NCI-H2107 treated with DMSO at 0.1 percent for 48 hours (cell line): ENCODE data around the gene DNAH5.
"Not testable (repeated sequence)": the region's sequence is repeated elsewhere in the genome, so short reads cannot be mapped to it uniquely, and the experiment has no call there.

ENCODE experiments used
- DNase-seq: peaks from one replicate; lab custom pipeline; 2025; ENCODE audit not compliant: unreplicated experiment; lab: John Stamatoyannopoulos, UW

Gene DNAH5

GRCh38 chr5:13833440-13833839, 111.0 kb downstream of the DNAH5 start:
- no peak for DNase-seq

- no peak for DNase-seq
Measured at GRCh38 chr5:13831351-13831750, 113.1 kb downstream of the DNAH5 start.

DNA sequence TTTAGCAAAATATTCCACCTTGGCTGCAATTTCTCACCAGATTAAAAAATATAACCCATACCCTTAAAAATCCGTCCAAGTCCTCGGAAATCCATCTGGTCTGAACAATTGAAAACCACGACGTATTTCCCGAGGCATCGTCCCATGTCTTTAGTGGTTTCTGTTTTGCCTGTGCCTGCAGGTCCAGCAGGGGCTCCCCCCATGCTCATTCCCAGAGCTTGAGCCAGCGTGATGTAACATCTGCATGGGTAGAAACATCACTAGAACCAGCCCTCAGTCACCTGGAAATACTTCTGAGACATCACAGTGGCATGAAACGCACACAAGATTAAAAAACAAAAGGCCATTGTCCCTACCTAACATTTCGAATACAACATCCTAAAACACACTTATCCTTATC, 114.0 kb downstream of the DNAH5 start:
- DNase-seq, result no peak

- DNase-seq, result no peak
Measured at GRCh38 chr5:13821366-13821765, 123.1 kb downstream of the DNAH5 start.

DNA sequence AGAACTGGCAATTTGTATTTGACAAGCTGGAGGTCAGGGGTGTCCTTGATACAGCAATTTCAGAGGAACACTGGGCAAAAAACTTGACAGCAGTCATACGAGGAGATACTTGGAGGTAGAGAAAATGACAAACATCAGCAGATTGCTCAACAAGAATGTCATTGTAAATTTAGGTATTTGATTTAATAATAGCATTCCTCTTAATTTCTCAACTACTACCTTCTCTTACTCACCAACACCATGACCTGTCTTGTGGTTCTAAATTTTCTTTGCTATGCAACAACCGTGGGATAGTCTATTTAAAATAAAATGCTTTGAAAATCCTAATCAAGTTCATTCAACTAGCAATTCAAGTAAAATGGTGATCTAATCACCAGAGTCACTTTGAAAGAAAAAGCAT, 128.4 kb downstream of the DNAH5 start:
- no peak for DNase-seq

GRCh38 chr5:13814301-13814700, 130.2 kb downstream of the DNAH5 start:
- DNase-seq, result no peak

GRCh38 chr5:13809921-13810320, 134.6 kb downstream of the DNAH5 start:
- DNase-seq, result no peak

- DNase-seq, result no peak
Measured at GRCh38 chr5:13804336-13804735, 140.2 kb downstream of the DNAH5 start.

DNA sequence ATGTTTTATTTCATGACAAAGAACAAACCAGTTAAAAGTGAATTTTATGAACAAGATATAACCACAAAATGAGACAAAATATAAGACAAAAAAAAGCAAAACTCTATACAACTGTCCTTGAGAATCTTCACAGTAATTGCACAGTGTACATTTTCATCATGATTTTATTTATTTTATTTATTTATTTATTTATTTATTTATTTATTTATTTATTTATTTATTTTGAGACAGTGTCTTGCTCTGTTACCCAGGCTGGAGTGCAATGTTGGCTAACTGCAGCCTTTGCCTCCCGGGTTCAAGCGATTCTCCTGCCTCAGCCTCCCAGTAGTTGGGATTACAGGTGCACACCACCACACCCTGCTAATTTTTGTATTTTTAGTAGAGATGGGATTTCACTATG, 145.9 kb downstream of the DNAH5 start:
- DNase-seq, result not testable (repeated sequence)

DNA sequence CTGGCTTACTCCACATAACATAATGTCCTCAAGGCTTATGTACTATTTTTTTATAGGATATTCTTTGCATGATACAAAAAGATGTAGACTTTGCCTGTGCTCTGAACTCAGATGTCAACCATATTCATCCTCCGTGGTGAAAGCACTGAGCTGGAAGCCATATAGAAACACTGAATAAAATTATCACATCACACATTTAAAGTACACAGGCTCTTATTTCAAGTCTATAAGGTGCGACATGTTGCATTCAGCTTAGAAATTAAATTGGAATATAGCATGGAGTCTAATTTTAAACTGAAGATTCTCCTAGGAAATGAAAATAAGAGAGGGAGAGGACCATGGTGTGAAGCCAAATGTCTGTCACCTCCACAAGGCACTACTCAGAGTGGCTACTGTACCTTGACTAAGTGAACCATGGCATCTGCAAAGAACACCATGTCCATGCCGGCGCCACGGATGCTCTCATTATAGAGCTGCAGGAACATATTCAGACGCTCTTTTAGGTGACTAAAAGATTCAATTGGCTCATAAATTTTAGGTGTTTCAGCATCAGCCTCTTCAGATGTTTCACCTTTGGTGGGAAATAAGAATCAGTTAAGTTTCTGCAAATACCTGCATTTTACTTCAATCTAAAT, 158.6 kb downstream of the DNAH5 start:
- no peak for DNase-seq

DNA sequence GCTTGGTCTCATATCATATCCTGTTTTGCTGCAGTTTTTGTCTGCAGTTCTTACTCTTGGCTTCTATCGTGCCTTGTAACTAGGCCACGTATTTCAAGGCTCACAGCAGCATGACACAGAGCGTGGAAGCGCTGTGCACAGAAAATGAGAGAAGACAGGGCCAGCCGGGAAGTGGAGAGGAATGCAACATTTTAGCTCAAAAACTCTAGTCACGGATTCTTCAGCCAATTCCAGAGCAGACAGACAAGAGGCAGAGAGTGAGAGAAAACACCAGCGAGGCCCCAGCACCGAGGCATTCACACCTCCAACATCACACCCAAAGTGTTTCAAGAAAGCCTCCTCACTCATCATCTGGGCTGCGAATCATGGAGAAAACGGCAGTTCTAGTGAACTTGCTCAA, 160.8 kb downstream of the DNAH5 start:
- DNase-seq, result no peak

DNA sequence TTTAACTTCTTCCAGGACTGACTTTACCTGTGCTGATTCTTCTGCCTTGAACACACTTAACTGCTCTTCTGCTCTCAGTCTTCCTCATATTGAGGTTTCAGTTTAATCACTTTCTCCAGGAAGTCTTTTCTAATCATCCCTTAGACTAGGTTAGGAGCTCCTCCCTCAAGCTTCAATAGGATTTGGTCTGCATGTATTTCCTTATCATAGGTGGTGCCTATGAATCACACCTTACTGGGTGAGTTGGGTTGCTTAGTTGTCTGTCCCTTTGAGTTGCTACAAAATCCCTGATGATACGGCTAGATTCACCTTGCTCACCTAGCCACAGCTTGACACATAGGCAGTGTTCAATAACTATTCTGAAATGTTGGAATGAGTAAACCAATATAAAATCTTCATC, 164.4 kb downstream of the DNAH5 start:
- DNase-seq, result no peak

- DNase-seq, result no peak
Measured at GRCh38 chr5:13773649-13774048, 170.8 kb downstream of the DNAH5 start.

- DNase-seq, result no peak
Measured at GRCh38 chr5:13771011-13771571, 173.4 kb downstream of the DNAH5 start.

- DNase-seq, result no peak
Measured at GRCh38 chr5:13766236-13766635, 178.3 kb downstream of the DNAH5 start.

DNA sequence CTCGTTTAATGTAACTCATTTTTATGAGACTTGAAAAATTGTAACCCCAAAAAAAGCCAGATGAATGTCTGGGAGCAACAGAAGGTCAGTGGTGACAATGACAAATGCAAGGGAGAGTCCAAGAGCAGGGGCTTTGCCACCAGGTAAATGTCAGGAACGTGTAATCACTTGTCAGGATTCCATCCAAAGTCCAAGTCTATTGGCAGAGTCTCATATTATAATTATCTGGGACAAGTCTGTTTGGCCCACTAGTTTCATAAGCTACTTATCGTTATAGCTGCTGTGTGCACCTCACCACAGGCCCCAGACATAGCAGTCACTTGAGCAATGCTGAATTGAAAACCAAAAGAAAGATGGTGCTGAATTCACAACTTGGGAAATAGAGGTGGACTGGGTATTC, 180.8 kb downstream of the DNAH5 start:
- no peak for DNase-seq

- no peak for DNase-seq
Measured at GRCh38 chr5:13749766-13750165, 194.7 kb downstream of the DNAH5 start.

- DNase-seq, result no peak
Measured at GRCh38 chr5:13746026-13746425, 198.5 kb downstream of the DNAH5 start.

- DNase-seq, result no peak
Measured at GRCh38 chr5:13745508-13745907, 199.0 kb downstream of the DNAH5 start.

GRCh38 chr5:13740471-13740870, 204.0 kb downstream of the DNAH5 start:
- no peak for DNase-seq

DNA sequence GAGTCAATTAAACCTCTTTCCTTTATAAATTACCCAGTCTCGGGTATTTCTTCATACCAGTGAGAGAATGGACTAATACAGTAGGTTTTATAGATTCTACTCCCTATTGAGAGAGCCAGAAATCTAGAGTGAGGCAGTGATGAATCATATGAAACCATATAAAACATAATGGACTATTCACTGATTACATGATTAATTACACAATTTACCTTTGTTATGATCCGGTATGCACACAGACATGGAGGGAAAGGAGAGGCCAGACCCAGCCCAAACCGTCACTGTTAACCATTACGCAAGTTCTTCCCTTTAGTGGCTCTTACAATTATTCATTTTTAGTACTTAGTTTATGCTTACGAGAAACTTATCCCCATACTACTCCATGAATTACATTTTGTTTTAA, 205.0 kb downstream of the DNAH5 start:
- DNase-seq, result no peak

DNA sequence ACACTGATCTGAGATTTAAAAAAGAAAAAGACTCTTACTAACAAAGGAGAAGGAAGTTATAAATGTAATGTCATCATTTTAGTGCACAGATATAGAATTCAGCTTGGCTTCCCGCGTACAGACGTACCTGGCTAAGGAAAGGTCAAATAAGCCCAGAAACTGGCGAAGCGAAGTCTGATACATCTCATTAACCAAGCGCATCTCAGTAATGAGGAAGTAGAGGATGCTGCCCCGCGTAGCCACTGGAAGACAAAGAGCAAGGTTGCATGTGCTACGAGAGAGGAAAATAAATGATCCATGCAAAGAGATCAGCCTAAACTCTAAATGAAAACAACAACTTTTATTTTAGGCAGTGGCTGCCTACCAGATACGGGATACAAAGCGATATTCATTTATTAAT, 208.8 kb downstream of the DNAH5 start:
- DNase-seq, result no peak

- DNase-seq, result no peak
Measured at GRCh38 chr5:13731121-13731628, 213.3 kb downstream of the DNAH5 start.
